SK-N-MC (cell line): ENCODE measurements around the gene RTKN2.

Source experiments
- EZH2 ChIP-seq: fragments of 200-600 bp; sonication (generic); IDR thresholded peaks from one replicate; pipeline ENCODE4 v1.6.1; 2017; ENCODE audit warnings: antibody characterized with exemption
- FOXP2 ChIP-seq: optimal IDR thresholded peaks from 2 replicates; pipeline ENCODE3; 2011; ENCODE audit warnings: mild to moderate bottlenecking, moderate library complexity; ENCODE audit not compliant: insufficient read depth; ENCODE audit errors: extremely low read length, control extremely low read depth
- POLR2AphosphoS5 ChIP-seq: IDR thresholded peaks from 2 replicates; pipeline ENCODE4 v1.6.1; 2012; ENCODE audit warnings: mild to moderate bottlenecking, low read depth, low read length, borderline replicate concordance

GRCh38 chr10:62217683-62218082 is 51.0 kb downstream of the RTKN2 start:
- TF ChIP-seq EZH2: no peak
- TF ChIP-seq POLR2AphosphoS5: no peak
- TF ChIP-seq FOXP2: no peak
